ENCODE results near the gene ARID5B.
A peak's percentile ranks its signal among the peaks of the same experiment; 100 is the strongest.

The ARID5B gene

DNA sequence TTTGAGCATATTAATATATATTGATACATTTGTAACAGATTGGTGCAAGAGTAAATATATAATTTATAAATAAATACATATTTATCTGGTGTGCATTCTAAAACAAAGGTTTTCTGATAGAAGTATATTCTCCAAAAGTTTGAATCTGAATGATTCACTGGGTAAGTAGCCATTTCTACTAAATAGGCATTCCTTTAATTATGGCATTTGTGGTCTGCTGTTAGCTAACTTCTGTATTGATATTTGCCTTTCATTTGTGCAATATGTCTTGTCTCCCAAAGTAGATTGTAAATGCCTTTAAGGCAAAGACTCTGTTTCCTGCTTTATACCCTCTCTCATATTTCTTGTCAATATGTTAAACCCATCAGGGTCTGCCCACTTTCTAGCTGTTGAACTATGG lies 11.1 kb upstream of the ARID5B start:
- no peak for DNase-seq

DNA sequence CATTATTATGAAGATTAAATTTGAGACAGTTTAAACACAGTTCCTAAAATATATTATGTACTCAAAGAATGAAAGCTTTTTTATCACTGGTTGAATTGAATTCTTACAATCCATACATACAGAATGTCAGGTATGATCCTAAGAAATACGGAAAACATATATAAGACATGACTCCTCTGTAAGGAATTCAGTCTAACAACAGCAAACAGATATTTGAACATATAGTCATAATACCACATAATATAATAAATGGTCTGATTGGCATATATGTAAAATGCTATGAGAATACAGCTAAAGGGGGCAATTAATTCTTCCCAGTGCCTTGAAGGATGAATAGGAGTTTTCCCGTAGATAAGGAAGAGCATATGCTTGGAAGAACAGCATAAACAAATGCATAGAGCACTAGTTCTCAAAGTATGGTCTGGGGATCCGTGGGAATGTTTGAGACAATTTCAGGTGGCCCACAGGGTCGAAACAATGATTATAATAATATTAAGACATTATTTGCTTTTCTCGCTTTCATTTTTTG lies 10.6 kb upstream of the ARID5B start:
- no peak for DNase-seq

DNA sequence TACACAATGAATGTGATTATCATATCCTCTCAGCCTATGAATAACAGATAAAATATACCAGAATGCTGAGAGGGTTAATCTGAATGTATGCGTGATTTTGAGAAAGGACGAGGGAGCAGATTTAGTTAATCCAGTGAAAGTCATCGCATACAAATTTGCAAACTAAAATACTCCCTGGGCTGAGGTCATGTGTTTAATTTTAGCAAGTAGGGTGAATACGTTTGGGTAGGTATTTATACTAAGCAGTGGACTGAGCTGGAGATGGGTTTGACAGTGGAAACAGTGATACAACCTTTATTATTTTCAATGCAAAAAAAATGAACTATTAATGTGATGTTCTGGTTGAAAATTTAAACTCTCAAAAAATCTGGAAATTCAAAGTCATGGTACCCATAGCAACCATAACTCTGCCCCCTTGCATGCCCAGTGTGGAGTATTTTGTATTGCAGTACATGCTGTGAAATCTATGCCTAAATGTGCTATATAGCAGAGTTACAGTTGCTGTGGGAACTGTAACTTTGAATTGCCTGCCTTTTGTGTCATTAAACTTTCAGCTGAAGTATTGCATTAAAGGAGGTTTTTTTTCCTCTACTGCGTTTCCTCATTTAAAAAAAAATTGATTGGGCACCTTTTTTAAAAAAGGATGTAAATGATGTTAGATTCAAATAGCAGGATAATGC lies 9.5 kb upstream of the ARID5B start:
- DNase-seq = no peak

DNA sequence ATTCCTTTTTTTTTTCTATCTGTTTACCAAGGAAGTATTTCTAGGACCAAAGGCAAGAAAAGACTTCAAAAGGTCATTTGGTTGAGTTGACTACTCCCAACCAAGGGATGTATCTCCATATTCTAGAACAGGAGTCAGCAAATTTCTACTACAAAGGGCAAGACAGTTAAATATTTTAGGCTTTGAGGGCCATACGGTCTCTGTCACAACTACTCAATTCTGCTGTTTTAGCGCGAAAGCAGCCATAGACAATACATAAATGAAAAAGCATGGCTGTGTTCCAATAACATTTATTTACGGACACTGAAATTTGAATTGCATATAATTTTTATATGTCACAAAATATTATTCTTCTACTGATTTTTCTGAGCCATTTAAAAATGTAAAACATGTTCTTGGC lies 8.5 kb upstream of the ARID5B start:
- no peak for DNase-seq

DNA sequence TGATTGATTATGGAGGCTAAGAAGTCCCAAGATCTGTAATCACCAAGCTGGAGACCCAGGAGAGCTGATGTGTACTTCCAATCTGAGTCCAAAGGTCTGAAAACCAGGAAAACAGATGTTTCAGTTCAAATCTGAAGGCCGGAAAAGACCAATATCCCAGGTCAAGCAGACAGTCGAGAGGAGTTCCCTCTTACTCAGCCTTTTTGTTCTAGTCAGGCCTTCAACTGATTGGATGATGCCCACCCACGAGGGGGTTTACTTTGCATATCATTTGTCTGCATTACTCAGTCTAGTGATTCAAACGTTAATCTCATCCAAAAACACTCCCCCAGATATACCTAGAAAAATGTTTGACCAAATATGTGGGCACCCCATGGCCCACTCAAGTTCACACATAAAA lies 7.4 kb upstream of the ARID5B start:
- DNase-seq = no peak

DNA sequence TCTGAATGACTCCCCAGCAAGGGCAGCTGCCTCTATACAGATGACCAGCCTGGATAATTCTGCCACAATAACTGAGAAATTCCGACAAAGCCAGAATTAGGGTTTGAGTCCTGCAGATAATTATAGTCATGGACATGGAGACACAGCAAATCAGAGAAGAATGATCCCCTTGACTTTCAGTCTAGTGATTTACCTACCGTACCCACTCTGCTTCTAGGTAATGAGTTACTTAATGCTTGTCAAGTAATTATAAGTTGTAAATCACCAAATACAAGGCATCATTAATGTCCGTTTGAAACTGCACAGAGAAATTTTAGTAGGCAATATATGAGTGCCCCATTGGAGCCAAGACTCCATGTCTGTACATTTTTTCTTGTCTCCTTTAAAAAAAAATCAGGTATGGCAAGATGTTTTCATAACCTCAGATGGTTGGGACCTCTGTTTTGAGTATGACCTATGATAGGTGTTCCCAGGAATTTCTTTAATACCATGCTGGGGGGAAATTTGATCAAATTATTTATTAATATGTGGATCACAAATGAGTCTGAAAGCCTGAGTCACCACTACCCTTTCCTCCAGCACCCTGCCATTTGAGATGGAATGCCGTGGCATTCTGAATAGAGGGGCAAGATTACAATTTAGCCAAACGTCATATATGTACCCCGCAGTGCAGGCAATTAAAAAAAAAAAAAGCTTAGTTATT lies 5.5 kb upstream of the ARID5B start:
- DNase-seq = no peak

DNA sequence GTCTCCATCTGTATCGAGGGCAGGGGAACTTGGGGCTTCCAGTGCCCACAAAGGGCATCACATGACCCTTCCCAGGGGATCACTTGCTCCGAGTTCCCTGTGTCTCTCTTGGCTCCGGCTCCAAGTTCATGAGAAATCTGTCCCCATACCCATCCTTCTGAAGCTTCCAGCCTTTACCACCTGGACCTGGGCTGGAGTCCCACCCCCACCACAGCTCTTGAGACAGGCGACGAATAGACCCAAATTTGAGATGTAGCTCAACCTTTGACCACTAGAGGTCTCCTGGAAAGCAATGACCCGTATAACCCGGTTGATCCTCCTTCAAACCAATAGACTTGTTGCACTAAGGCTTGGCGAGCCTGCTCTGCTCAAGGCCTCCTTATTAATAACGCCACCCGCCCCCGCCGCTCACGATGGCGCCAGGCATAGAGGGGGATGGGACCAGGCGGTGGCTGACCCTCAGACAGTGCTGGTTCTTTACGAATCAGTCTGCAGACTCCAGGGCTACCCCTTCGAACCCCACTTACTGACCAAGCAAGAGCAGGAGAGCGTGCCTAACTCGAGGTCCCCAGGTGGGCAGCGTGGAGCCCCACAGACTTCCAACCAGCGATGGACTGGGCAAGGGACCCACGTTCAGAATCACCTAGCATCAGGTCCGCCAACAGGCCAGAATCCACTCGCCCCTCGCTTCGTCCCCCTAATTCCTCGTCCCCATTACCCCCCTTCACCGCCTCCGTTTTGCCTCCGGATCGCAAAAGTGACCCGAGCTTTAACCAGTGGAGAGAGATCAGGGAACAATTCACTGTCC lies 4.4 kb upstream of the ARID5B start:
- peak; percentile 29 for DNase-seq

DNA sequence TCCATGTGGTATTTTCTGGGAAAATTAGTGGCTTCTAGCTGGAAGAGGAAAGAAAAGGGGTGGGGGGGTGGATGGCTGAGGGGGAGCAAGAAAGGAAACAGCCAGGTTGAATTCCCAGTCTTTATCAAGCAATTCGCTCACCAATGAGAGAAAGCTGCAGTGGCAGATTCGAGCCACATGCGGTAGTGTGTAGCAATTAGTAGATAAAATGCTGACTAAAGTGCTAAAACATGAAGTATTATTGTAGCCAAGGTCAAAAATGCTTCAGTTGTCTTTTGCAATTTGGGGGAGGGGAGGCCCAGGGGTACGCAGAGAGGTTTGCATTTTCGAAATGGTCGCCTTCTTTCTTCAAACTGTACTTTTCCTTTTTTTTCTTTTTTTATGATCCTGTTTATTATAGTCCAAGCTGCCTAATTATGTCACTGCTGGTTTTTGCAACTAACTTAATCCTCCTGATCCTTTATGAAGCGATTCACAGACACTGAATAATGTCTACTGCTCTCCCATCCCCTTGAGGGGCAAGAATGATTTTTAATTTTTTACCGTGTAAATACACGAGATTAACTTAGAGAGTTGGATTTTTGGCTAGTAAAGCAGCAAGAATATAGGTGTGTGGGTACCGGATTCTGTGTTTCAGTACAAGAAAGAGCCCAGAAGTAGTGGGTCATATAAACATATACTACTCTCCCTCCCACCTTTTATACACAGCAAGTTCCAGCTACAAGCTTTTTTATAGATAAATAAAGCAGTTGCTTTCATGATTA lies 3.6 kb upstream of the ARID5B start:
- DNase-seq = peak; percentile 36

DNA sequence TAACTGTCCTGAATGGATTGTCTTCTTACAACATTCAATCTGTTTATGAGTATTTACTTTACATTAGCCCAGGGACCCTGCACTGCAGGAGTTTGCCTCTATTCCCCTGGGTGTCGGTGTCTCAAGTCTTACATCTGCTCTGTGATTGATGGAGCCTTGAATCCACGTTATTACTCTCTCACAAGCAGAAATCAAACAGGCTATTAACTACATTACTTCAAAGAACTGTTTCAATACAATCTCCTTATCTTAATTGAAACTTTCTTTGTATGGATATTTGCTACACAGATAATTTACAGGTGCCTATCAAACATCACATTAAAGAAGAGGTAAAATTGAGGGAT lies 3.1 kb upstream of the ARID5B start:
- peak; percentile 6 for DNase-seq

DNA sequence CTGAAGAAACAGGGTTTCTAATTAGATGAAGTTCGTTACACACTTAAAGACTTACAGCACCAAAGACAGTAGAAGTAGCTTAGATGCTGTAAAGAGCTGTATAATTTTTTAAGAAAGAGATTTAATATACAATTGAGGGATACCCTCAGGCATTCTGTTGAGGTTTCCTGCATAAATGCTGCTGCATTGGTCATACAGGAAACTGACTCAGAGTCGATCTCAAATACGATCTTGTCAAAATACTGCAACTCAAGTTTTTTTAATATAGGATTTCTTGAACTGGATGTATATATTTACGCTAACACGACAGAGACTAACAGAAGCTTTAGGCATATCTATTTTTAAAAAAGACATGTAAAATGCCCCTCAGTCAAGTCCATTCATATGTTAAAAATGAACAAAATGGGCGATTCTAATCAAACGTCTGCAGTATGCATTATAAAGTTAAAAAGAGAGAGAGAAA lies 2.4 kb upstream of the ARID5B start:
- no peak for DNase-seq

DNA sequence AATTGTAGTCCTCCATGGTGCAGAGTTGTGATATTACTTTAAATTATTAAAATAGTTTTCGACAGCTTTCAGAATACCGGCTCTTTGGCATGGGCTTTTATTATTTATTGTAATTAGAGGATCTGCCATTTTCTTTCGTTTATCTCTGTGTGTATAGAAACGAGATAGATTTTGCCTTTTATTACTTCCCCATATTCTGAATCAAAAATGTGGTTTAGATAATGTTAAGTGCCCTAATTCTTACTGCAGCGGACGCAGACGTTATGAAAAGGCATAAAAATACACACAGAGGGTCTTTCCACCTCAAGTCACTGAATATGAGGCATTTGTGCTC lies 1.9 kb upstream of the ARID5B start:
- DNase-seq = no peak

DNA sequence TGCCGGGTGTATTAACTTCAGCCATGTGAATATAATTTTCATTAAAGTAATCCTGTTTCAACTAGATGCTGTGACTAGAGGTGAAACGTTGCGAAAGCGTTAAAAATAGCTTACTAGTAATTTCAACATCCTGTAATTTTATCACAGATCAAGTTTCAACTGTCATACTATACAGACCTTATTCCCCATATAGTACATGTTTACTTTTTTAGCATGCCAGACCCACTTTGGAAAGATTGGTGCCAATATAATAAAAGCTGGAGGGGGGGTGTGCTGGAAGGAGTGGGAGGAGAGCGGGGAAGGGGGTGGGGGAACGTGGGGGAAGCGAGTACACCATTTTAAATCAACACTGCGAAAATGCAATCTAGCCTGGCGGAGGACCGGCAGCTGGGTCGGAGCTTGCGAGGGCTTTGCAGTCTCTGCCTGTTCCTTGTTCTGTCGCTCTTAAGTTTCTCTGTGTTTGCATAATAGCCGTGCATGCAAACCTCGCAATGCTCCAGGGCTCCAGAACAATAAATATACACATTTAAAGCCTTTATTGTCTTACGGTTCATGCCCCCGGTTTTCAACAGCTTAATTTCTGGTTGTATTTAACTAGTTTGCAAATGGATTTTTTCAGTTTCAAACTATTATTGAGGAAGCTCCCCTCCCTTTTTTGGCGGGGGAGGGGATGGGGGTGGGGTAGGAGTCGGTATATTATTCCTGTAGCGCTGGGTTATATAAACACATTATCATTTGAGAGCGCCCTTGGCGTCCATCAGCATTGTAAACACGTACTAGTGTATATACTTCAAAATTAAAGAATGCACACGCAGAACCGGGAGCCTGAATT lies 1.3 kb upstream of the ARID5B start:
- peak; percentile 68 for DNase-seq

DNA sequence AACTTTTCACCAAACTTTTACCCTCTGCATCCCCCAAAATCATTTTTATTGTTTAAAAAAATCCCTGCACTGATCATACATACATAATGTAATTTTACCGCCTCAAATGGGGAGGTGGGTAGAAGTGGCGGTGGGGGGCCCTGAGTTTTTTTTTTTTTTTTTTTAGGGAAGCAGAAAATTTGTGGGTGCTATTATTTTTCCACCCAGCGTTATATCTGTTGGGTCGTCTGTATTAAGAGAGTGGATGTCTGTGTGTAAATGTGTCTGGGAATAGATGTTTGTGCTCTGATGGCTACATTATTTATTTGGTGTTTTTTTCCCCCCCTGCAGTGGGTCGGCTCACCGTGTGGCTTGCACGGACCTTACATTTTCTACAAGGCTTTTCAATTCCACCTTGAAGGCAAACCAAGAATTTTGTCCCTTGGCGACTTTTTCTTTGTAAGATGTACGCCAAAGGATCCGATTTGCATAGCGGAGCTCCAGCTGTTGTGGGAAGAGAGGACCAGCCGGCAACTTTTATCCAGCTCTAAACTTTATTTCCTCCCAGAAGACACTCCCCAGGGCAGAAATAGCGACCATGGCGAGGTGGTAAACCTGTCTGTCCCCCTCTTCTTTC lies 438 bp downstream of the ARID5B start:
- no peak for DNase-seq

DNA sequence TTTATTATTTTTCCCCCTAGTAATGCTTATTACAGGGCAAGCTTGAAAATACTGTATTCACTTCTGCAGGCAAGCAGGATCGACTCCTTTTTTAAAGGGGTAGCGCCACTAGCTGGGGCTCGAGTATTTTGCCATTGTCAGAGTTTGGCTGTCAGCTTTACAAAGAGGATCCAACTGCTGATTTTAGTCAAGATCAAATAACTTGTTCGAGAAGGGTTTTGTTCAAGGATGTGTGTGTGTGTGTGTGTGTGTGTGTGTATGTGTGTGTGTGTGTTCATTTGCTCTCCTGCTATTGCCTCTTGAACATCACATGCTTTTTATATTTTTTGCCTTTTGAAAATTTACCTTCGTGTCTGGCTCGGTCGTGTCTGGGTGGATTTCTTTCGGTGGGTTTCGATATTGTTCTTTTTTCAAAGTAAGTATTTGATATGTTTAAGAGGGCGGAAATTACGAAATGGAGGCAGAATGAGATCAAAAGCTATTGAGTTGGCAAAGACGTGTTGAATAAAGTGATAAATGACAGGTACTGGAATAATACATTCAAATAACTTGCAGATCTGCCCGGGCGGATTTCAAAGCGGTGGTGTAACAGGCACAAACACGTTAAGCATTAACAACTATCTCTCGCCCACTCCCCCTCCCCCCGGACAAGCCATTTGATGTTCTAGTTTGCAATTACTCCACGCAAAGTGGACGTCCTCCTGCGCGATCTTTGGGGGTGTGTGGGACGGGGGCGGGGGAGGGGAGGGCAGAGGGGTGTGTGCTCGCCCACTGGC lies 1.1 kb downstream of the ARID5B start:
- DNase-seq = peak; percentile 21

DNA sequence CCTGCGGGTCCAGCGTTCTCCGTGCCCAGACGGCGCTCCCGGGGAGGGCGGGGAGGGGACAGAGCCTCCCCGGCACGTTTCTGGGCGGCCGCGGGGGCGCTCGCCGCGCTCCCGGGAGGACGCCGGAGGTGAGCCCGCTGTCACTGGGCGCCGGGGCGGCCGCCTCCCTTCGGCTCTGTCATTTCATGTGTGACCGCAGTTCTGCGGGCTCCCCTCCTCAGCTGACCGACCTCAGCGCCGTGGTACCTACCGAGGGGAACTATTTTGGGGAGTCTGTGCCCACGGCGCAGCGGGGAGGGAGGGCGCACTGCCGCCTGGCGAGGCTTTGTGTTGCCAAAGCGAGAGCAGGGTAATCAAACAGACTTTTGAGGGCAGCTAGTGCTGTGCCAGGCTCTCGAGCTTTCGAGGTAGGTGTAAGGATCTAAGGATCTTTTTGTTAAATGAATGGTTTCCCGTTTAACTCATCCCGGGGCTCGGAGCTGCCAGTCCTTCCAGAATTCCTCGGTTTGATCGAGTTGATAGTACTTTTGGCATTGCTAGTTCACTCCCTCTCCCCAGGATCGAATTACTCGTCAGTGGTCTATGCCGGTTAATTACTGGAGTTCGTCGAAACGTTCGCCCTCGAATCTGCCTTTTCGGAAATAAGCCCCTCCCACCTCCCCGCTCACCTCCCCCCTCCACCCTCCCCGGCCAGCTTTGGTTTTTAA lies 1.9 kb downstream of the ARID5B start:
- DNase-seq = peak; percentile 34

DNA sequence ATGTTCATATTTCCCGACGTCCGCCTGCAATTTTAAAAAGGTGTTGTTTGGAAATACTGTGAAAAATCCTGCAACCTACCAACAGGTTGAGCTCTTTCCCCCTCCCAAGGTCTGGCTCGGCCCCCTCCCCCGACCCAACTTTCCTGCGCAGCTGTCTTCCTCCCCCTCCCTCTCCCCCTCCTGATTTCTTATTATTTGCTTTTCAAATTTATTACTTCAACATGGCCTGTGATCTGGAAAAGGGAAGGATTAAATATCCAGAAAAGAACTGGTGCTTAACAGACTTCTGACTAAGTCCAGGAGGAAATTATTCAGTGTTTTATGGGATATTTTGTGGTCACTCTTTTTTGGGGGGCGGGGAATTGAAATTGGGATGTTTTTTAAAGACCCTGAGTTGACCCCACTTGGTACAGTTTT lies 2.4 kb downstream of the ARID5B start:
- DNase-seq = peak; percentile 34

DNA sequence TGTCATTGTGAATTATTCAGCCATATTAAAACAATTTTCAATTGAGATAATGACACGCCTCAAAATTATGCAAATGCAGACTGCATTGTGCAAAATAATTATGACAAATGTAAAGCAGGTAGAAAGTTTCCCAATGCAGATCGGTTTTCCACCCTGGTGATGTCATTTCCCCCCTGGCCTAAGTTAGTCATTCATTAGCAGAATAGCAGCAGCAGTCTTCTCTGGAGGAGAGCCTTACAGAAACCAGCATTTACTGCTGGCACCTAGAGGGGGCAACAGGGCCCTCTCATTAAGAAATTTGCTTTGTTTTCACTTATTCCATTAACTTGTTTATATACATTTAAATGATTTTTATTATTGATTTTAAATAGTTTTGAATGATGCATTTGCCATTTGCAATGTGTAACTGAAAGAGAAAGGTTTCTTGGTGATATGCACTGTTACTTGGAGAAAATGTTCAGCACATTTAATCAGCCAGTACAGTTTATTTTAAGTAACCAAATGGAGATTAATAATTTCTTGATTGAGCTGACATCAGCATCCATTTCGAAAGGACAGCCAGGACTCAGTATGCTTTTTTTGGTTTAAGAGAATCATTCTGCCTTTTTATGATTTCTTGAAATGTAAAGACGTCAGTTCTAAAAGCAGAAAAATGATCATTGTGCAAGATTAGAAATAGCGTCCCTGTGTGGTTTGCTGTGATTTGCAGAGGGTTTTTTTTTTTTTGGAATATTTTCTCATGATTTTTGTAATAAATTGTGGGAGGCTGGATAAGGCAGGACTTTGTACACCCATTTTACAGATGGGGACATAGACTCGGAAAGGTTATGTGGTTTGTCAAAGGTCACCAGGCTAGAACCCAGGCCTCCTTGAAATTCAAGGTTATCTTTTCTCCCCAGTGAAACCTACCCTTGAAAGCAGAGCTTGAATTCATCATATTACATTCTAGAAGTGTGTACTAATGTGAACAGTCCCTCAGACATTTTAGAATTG lies 3.5 kb downstream of the ARID5B start:
- DNase-seq = peak; percentile 12

DNA sequence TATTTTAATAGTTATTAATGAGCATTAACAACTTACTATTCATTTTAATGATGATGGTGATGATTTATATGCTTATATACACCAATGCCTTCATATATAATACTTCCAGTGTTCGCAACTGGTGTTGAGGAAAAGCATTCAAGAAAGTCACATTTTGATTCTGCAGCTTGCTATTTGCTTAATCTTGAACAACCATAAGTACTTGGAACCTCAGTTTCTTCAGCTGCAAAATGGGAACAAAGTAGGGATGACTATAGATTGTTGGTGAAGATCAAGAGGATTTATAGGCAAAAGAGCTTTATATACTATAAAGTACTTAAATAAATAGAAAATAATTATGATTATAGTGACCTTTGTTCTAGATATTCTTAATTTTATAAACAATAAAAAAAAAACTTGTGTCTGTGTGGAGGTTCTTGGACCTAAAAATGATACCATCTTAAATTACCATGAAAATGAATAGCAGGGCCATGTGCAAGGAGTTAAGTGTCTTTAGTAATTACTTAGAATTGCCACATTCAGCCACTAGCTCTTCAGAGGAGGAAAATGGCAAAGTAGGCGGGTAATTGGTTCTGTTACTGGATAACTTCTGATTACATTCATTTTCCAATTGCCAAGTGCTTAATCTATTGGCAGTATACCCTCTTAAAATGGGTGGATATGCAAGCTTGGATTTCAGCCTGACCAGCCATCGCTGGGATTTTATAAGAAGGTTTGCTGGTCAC lies 4.5 kb downstream of the ARID5B start:
- DNase-seq = no peak
